SU-DHL-6 (cell line): ENCODE results near the gene SUMO4.

Experiments
- H2AFZ ChIP-seq: fragments of 200-600 bp; sonication (generic); 2 replicates; pipeline ENCODE4 v1.6.1; 2014; ENCODE audit warnings: low read depth, mild to moderate bottlenecking, moderate library complexity, mixed read lengths, antibody characterized with exemption, low read length; ENCODE audit not compliant: severe bottlenecking
- H3F3A ChIP-seq: fragments of 200-600 bp; shearing (Covaris generic); 2 replicates; pipeline ENCODE4 v1.6.0; 2016; ENCODE audit warnings: antibody characterized with exemption, mild to moderate bottlenecking; ENCODE audit not compliant: insufficient read depth
- H3K27ac ChIP-seq: fragments of 200-600 bp; sonication (generic); 2 replicates; pipeline ENCODE4 v1.5.1; 2016; ENCODE audit warnings: low read depth, mild to moderate bottlenecking, low read length, moderate library complexity, mixed read lengths
- H3K27me3 ChIP-seq: fragments of 200-600 bp; sonication (generic), shearing (Covaris generic); 2 replicates; pipeline ENCODE4 v1.6.0; 2014; ENCODE audit warnings: mild to moderate bottlenecking, low read length
- H3K36me3 ChIP-seq: fragments of 200-600 bp; sonication (generic); 2 replicates; pipeline ENCODE4 v1.6.1; 2014; ENCODE audit warnings: mild to moderate bottlenecking, low read length, mixed read lengths
- H3K4me2 ChIP-seq: fragments of 300-600, 200-600 bp; shearing (Covaris generic), sonication (generic); 2 replicates; pipeline ENCODE4 v1.6.0; 2014; ENCODE audit warnings: low read length, low read depth, mild to moderate bottlenecking; ENCODE audit not compliant: poor library complexity, severe bottlenecking
- H3K4me3 ChIP-seq: fragments of 200-600 bp; sonication (generic); 2 replicates; pipeline ENCODE4 v1.5.1; 2014; ENCODE audit warnings: antibody characterized with exemption, low read length, mild to moderate bottlenecking, mixed read lengths; ENCODE audit not compliant: insufficient read depth, poor library complexity, severe bottlenecking
- H3K79me2 ChIP-seq: fragments of 200-600 bp; sonication (generic); 2 replicates; pipeline ENCODE4 v1.6.1; 2014; ENCODE audit warnings: mild to moderate bottlenecking, low read length, moderate library complexity; ENCODE audit not compliant: insufficient read depth
- H3K9ac ChIP-seq: fragments of 200-600 bp; sonication (generic); 2 replicates; pipeline ENCODE4 v1.7.0; 2014; ENCODE audit warnings: mild to moderate bottlenecking, low read length
- H3K9me2 ChIP-seq: fragments of 200-600 bp; sonication (generic); replicated peaks from 2 replicates; pipeline ENCODE4 v1.6.1; 2014; ENCODE audit warnings: low read length; ENCODE audit not compliant: insufficient read depth
- H3K9me3 ChIP-seq: fragments of 200-600 bp; sonication (generic); 2 replicates; pipeline ENCODE4 v1.6.1; 2014; ENCODE audit warnings: low read length, mixed read lengths; ENCODE audit not compliant: insufficient read depth
- H4K20me1 ChIP-seq: fragments of 200-600 bp; sonication (generic); 2 replicates; pipeline ENCODE4 v1.6.1; 2014; ENCODE audit warnings: low read depth, mild to moderate bottlenecking, antibody characterized with exemption, low read length, moderate library complexity, mixed read lengths
- CTCF ChIP-seq: fragments of 200-600 bp; sonication (generic); IDR thresholded peaks from one replicate; pipeline ENCODE4 v1.5.1; 2017; ENCODE audit warnings: antibody characterized with exemption, mild to moderate bottlenecking, low read length, moderate library complexity; ENCODE audit not compliant: insufficient read depth, poor library complexity, severe bottlenecking
- EZH2phosphoT487 ChIP-seq: fragments of 200-600 bp; sonication (generic), shearing (Covaris generic); conservative IDR thresholded peaks from 2 replicates; pipeline ENCODE4 v1.6.1; 2018; ENCODE audit warnings: mild to moderate bottlenecking, antibody characterized with exemption, low read length, moderate library complexity, mixed read lengths

SUMO4 gene

DNA sequence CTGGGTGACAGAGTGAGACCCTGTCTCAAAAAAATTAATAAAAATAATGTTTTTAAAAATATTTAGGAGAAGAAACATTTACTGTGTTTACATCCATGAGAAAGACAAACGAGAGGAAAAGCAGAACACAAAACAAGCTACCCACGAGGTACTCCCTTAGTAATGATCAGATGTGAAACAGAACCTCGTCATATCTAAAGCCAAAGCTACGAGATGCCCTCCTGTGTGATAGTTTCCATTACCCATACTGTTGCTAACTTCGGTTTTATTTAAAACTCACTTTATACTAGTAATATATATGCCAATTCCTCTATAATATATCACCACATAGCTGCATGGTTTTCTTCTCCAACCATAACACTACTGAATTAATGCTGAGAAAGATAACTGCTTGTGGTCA is 21.1 kb downstream of the SUMO4 start:
- no peaks in the 10 kb centered on the region for H3K79me2 ChIP-seq
- H3K4me2 ChIP-seq = no peak overlapping the region
- H3K9ac ChIP-seq = no peak overlapping the region
- no peak overlapping the region for H3K4me3 ChIP-seq
- H4K20me1 ChIP-seq = no peaks in the 10 kb centered on the region
- no peak overlapping the region for H2AFZ ChIP-seq
- H3K9me3 ChIP-seq = no peaks in the 10 kb centered on the region
- H3K36me3 ChIP-seq = no peaks in the 10 kb centered on the region
- H3F3A ChIP-seq = no peaks in the 10 kb centered on the region
- TF ChIP-seq CTCF (no peak), EZH2phosphoT487 (no peak)
- no peaks in the 10 kb centered on the region for H3K27me3 ChIP-seq
- no peak overlapping the region for H3K27ac ChIP-seq
- H3K9me2 ChIP-seq = no peaks in the 10 kb centered on the region

DNA sequence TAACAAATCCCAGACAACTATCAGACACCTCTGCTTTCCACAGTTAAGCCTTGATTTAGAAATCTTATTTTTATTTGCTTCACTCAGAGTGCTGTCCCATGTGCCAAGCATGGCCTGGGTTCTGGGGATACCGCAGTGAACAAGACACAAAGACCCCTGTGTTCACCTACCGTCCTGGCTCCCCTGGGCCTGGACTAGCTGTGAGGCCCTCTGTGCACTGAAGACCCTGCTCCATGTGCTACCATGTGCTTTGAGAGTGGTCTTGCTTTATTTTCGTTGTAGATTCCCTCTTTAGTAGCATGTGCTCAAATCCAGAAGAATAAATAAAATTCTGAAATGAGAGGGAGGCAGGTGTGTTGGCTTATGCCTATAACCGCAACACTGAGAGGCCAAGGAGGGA is 22.5 kb downstream of the SUMO4 start:
- H3K9me2 ChIP-seq = no peaks in the 10 kb centered on the region
- no peaks in the 10 kb centered on the region for H3K36me3 ChIP-seq
- H3K27me3 ChIP-seq = no peaks in the 10 kb centered on the region
- no peak overlapping the region for H3K4me3 ChIP-seq
- H3F3A ChIP-seq = no peaks in the 10 kb centered on the region
- H3K9me3 ChIP-seq = no peaks in the 10 kb centered on the region
- no peak overlapping the region for H3K27ac ChIP-seq
- H3K79me2 ChIP-seq = no peaks in the 10 kb centered on the region
- TF ChIP-seq EZH2phosphoT487 (no peak), CTCF (no peak)
- H3K4me2 ChIP-seq = no peak overlapping the region
- H4K20me1 ChIP-seq = no peaks in the 10 kb centered on the region
- H3K9ac ChIP-seq = no peak overlapping the region
- H2AFZ ChIP-seq = no peak overlapping the region

GRCh38 chr6:149423964-149424440 is 23.9 kb downstream of the SUMO4 start:
- H3K4me2 ChIP-seq = no peak overlapping the region
- H3K9me3 ChIP-seq = no peaks in the 10 kb centered on the region
- no peak overlapping the region for H2AFZ ChIP-seq
- H3F3A ChIP-seq = no peaks in the 10 kb centered on the region
- H4K20me1 ChIP-seq = no peaks in the 10 kb centered on the region
- H3K9me2 ChIP-seq = no peaks in the 10 kb centered on the region
- H3K4me3 ChIP-seq = no peak overlapping the region
- no peak overlapping the region for H3K9ac ChIP-seq
- H3K79me2 ChIP-seq = no peaks in the 10 kb centered on the region
- no peak for TF ChIP-seq CTCF
- no peak for TF ChIP-seq EZH2phosphoT487
- no peaks in the 10 kb centered on the region for H3K27me3 ChIP-seq
- H3K27ac ChIP-seq = no peak overlapping the region
- no peaks in the 10 kb centered on the region for H3K36me3 ChIP-seq
